ENCODE measurements around the gene PLCD1.

DNA sequence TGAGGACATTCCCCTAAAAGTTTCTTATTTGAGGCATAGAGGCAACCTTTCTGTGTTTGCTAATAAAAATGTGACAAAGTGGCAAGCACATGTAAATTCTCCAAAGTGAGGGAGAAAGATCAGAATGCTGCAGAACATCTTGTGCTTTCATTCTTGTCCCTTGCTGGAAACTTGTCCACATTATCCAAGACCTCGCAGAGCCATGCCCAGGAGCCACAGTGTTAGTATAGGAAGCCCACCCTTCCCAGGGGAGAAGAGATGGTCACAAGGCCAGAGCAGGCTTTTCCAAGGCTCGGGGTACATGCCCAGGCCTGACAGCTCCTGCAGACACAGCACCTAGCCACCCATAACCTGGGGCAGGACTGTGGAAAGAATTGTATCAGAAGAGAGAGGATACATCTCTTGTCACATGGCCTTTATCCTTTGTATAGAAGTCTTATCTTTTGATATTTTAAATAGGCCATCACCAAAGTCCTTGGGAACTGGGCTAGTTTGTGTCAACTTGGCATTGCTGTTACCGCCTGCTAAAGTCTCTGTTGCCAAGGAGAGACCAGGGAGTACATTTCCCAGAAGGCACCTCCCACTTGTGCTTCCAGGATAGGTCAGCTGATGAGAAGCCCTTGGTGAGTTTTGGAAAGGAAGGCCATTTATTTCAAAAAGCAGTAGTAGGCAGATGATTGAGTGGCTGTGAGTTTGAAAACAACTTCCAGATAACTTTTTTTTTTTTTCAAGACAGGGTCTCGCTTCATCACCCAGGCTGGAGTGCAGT, 20.1 kb upstream of the PLCD1 start:
- TF ChIP-seq, protein P1, sequence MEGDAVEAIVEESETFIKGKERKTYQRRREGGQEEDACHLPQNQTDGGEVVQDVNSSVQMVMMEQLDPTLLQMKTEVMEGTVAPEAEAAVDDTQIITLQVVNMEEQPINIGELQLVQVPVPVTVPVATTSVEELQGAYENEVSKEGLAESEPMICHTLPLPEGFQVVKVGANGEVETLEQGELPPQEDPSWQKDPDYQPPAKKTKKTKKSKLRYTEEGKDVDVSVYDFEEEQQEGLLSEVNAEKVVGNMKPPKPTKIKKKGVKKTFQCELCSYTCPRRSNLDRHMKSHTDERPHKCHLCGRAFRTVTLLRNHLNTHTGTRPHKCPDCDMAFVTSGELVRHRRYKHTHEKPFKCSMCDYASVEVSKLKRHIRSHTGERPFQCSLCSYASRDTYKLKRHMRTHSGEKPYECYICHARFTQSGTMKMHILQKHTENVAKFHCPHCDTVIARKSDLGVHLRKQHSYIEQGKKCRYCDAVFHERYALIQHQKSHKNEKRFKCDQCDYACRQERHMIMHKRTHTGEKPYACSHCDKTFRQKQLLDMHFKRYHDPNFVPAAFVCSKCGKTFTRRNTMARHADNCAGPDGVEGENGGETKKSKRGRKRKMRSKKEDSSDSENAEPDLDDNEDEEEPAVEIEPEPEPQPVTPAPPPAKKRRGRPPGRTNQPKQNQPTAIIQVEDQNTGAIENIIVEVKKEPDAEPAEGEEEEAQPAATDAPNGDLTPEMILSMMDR (IDR thresholded peaks at IDR 0.05): no peak
- TF ChIP-seq POLR2A (IDR thresholded peaks at IDR 0.05) (no peak), EP300 (IDR thresholded peaks at IDR 0.05) (no peak)
